K562 (cell line): ENCODE results near the gene VPS13D. TPM values are rescaled to one million over a fixed set of nuclear protein-coding genes. Genes with fewer than 3 reads are reported as not detected.
A peak's percentile ranks its signal among the peaks of the same experiment; 100 is the strongest.

Source experiments
- GATA2 ChIP-seq: sonication (generic); formaldehyde crosslinking; IDR thresholded peaks from 2 replicates; pipeline ENCODE4 v1.4.0; 2020; ENCODE audit warnings: mild to moderate bottlenecking, missing genetic modification reagents
- MED1 ChIP-seq: sonication (generic); formaldehyde crosslinking; IDR thresholded peaks from 2 replicates; pipeline ENCODE4 v1.8.1; 2023; ENCODE audit warnings: missing genetic modification reagents, borderline replicate concordance
- PML ChIP-seq: IDR thresholded peaks from 2 replicates; pipeline ENCODE4 v1.6.1; 2012; ENCODE audit warnings: low read length, inconsistent platforms
- ZKSCAN3 ChIP-seq: fragments of 250-450 bp; sonication (Bioruptor Pico); IDR thresholded peaks from 2 replicates; pipeline ENCODE4 v1.4.0; 2020
- ZNF507 ChIP-seq: conservative IDR thresholded peaks from 2 replicates; pipeline ENCODE4 v1.6.1; 2017; ENCODE audit warnings: missing genetic modification characterization, missing compliant biosample characterization
- ZNF592 ChIP-seq: fragments of 450-650 bp; IDR thresholded peaks from 2 replicates; pipeline ENCODE4 v1.6.1; 2017; ENCODE audit warnings: antibody characterized with exemption, mild to moderate bottlenecking
- polyA plus RNA-seq, 8 experiments: library from polyadenylated mRNA; depleted of rRNA in 4 of 8; stranded (reverse) in 5 of 8; unstranded in 3 of 8; fragments of >200 nt; fragmentation: Nextera tagmentation in 2 of 8; fragmentation: Illumina TruSeq in 1 of 8; extraction: Ambion mirVana in 2 of 8; extraction: Trizol in 1 of 8; gene quantifications; 2 replicates each; pipeline versions ENCODE4 v1.2.1 to v1.2.3, GENCODE V29; 2011 to 2014; ENCODE audit warnings: inconsistent platforms in 1 of 8, missing spikeins in 1 of 8
- total RNA-seq, 7 experiments: library from RNA; depleted of rRNA in 6 of 7; stranded (reverse); fragments of >200 nt in 6 of 7; fragmentation: Illumina TruSeq in 2 of 7; extraction: Trizol in 2 of 7; gene quantifications; 2 replicates each; pipeline versions ENCODE4 v1.2.1 to v1.2.3, GENCODE V29; 2011 to 2021; ENCODE audit warnings: low replicate concordance in 1 of 7
- TF ChIP-seq, protein P1 (sequence below), 2 experiments: fragments of 450-650 bp; IDR thresholded peaks; 2 replicates each; pipeline ENCODE4 v1.6.1; 2018; ENCODE audit warnings: mild to moderate bottlenecking in 2 of 2, low read depth in 1 of 2; ENCODE audit not compliant: partially characterized antibody in 2 of 2
- TF ChIP-seq, protein P2 (sequence below): sonication (generic); formaldehyde crosslinking; IDR thresholded peaks from 2 replicates; pipeline ENCODE4 v1.8.1; 2023; ENCODE audit warnings: mild to moderate bottlenecking, missing genetic modification reagents, moderate library complexity
- TF ChIP-seq, protein P3 (sequence below), 2 experiments: fragments of 450-650 bp; IDR thresholded peaks; 2 replicates each; pipeline ENCODE4 v1.6.1; 2016; ENCODE audit warnings: mild to moderate bottlenecking in 2 of 2, borderline replicate concordance in 1 of 2, low read depth in 1 of 2, moderate library complexity in 1 of 2

VPS13D gene
- total and polyA plus RNA-seq, 9 of the 15 experiments (the other 6 are each of a cell fraction or from before 2014, with no cell fraction given): 6.1 to 51.5 (median 38.5) TPM

GRCh38 chr1:12468323-12468722, 238.5 kb downstream of the VPS13D start (continued):
- TF ChIP-seq, protein P1, sequence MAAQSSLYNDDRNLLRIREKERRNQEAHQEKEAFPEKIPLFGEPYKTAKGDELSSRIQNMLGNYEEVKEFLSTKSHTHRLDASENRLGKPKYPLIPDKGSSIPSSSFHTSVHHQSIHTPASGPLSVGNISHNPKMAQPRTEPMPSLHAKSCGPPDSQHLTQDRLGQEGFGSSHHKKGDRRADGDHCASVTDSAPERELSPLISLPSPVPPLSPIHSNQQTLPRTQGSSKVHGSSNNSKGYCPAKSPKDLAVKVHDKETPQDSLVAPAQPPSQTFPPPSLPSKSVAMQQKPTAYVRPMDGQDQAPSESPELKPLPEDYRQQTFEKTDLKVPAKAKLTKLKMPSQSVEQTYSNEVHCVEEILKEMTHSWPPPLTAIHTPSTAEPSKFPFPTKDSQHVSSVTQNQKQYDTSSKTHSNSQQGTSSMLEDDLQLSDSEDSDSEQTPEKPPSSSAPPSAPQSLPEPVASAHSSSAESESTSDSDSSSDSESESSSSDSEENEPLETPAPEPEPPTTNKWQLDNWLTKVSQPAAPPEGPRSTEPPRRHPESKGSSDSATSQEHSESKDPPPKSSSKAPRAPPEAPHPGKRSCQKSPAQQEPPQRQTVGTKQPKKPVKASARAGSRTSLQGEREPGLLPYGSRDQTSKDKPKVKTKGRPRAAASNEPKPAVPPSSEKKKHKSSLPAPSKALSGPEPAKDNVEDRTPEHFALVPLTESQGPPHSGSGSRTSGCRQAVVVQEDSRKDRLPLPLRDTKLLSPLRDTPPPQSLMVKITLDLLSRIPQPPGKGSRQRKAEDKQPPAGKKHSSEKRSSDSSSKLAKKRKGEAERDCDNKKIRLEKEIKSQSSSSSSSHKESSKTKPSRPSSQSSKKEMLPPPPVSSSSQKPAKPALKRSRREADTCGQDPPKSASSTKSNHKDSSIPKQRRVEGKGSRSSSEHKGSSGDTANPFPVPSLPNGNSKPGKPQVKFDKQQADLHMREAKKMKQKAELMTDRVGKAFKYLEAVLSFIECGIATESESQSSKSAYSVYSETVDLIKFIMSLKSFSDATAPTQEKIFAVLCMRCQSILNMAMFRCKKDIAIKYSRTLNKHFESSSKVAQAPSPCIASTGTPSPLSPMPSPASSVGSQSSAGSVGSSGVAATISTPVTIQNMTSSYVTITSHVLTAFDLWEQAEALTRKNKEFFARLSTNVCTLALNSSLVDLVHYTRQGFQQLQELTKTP (IDR thresholded peaks at IDR 0.05; ENCODE audit: low read depth in 1 of 2, partially characterized antibody in 2 of 2): no peak
- no peak for TF ChIP-seq GATA2 (CRISPR knock-in tag)
- TF ChIP-seq, protein P2, sequence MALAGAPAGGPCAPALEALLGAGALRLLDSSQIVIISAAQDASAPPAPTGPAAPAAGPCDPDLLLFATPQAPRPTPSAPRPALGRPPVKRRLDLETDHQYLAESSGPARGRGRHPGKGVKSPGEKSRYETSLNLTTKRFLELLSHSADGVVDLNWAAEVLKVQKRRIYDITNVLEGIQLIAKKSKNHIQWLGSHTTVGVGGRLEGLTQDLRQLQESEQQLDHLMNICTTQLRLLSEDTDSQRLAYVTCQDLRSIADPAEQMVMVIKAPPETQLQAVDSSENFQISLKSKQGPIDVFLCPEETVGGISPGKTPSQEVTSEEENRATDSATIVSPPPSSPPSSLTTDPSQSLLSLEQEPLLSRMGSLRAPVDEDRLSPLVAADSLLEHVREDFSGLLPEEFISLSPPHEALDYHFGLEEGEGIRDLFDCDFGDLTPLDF (CRISPR knock-in tag): no peak
- no peak for TF ChIP-seq MED1
- TF ChIP-seq PML: no peak
- TF ChIP-seq, protein P3, sequence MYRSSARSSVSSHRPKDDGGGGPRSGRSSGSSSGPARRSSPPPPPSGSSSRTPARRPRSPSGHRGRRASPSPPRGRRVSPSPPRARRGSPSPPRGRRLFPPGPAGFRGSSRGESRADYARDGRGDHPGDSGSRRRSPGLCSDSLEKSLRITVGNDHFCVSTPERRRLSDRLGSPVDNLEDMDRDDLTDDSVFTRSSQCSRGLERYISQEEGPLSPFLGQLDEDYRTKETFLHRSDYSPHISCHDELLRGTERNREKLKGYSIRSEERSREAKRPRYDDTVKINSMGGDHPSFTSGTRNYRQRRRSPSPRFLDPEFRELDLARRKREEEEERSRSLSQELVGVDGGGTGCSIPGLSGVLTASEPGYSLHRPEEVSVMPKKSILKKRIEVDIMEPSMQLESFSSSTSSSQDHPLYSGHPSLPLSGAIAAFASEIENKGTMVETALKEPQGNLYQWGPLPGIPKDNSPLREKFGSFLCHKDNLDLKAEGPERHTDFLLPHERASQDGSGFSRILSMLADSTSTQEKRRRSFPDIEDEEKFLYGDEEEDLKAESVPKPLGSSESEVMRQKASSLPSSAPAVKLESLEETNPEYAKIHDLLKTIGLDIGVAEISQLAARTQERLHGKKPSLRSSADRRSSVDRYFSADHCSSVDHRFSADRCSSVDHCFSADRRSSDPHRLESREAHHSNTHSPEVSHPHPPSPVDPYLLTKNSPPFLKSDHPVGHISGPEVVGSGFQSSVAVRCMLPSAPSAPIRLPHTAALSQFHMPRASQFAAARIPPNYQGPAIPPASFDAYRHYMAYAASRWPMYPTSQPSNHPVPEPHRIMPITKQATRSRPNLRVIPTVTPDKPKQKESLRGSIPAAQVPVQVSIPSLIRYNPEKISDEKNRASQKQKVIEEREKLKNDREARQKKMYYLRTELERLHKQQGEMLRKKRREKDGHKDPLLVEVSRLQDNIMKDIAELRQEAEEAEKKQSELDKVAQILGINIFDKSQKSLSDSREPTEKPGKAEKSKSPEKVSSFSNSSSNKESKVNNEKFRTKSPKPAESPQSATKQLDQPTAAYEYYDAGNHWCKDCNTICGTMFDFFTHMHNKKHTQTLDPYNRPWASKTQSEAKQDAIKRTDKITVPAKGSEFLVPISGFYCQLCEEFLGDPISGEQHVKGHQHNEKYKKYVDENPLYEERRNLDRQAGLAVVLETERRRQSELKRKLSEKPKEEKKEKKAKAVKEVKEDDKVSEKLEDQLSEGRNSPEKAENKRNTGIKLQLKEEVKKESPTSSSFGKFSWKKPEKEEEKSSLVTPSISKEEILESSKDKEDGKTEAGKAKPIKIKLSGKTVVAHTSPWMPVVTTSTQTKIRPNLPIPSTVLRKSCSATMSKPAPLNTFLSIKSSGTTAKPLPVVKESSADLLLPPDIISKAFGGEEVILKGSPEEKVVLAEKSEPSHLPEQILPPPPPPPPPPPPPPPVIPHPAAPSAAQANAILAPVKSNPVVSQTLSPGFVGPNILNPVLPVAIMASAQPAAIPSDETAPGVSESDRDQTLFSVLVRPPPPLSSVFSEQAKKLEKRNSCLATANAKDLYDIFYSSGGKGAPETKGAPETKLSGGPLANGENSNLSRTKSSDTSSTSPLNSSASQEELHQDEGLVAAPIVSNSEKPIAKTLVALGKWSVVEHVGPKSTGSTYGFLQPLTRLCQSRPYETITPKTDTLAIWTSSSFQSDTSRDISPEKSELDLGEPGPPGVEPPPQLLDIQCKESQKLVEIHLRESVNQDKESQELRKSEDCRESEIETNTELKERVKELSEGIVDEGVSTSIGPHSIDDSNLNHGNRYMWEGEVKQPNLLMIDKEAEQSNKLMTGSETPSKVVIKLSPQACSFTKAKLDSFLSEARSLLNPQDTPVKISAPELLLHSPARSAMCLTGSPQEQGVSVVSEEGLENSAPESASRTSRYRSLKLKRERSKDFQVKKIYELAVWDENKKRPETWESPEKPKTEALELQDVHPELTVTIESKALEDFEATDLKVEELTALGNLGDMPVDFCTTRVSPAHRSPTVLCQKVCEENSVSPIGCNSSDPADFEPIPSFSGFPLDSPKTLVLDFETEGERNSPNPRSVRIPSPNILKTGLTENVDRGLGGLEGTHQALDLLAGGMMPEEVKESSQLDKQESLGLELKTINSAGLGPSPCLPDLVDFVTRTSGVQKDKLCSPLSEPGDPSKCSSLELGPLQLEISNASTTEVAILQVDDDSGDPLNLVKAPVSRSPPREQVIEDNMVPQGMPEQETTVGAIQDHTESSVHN (IDR thresholded peaks at IDR 0.05; ENCODE audit: borderline replicate concordance in 1 of 2, low read depth in 1 of 2): no peak
- TF ChIP-seq ZNF507 (tag): no peak
- TF ChIP-seq ZNF592: peak; percentile 62; the same call in 1 of the 2 replicates
- TF ChIP-seq ZKSCAN3 (CRISPR knock-in tag): no peak
